Effector memory CD4-positive, alpha-beta T cell (primary cell): ENCODE results near the gene CELSR1.

Experiments
- DNase-seq, 3 donors: peaks; one replicate each; pipeline ENCODE4 v3.0.0-alpha.2; 2020
- H3K27ac ChIP-seq: 2 replicates; pipeline ENCODE4 v1.7.0; 2013; ENCODE audit warnings: mild to moderate bottlenecking, low read length, moderate library complexity; ENCODE audit not compliant: insufficient read depth, poor library complexity, severe bottlenecking
- H3K27me3 ChIP-seq: replicated peaks from 2 replicates; pipeline ENCODE4 v1.7.0; 2013; ENCODE audit warnings: mild to moderate bottlenecking, low read length; ENCODE audit not compliant: insufficient read depth, control insufficient read depth, poor library complexity, severe bottlenecking
- H3K36me3 ChIP-seq: 2 replicates; pipeline ENCODE4 v1.7.0; 2013; ENCODE audit warnings: mild to moderate bottlenecking, low read length, moderate library complexity; ENCODE audit not compliant: control insufficient read depth, insufficient read depth
- H3K4me1 ChIP-seq: 2 replicates; pipeline ENCODE4 v1.7.0; 2013; ENCODE audit warnings: low read length, mild to moderate bottlenecking; ENCODE audit not compliant: control insufficient read depth, insufficient read depth, poor library complexity, severe bottlenecking
- H3K4me3 ChIP-seq: 2 replicates; pipeline ENCODE4 v1.7.0; 2013; ENCODE audit warnings: low read length, low read depth, mild to moderate bottlenecking; ENCODE audit not compliant: insufficient read depth, poor library complexity, severe bottlenecking
- H3K9me3 ChIP-seq: 2 replicates; pipeline ENCODE4 v1.7.0; 2013; ENCODE audit warnings: mild to moderate bottlenecking, low read length, moderate library complexity; ENCODE audit not compliant: control insufficient read depth

Gene CELSR1

GRCh38 chr22:46430961-46431838 lies 106.2 kb downstream of the CELSR1 start:
- Histone ChIP-seq H3K9me3 (no peaks in the 10 kb centered on the region), H3K36me3 (no peaks in the 10 kb centered on the region), H3K27ac (no peak overlapping the region), H3K4me1 (peaks cover 8% of the 10 kb centered on the region), H3K27me3 (no peaks in the 10 kb centered on the region), H3K4me3 (no peak overlapping the region)
- no peak for DNase-seq

GRCh38 chr22:46429325-46429853 lies 108.0 kb downstream of the CELSR1 start:
- no peak for DNase-seq
- Histone ChIP-seq H3K4me3 (no peak overlapping the region), H3K27me3 (no peaks in the 10 kb centered on the region), H3K36me3 (no peaks in the 10 kb centered on the region), H3K4me1 (peaks cover 8% of the 10 kb centered on the region), H3K9me3 (no peaks in the 10 kb centered on the region), H3K27ac (no peak overlapping the region)

- Histone ChIP-seq H3K4me3 (no peak overlapping the region), H3K27me3 (no peaks in the 10 kb centered on the region), H3K9me3 (no peaks in the 10 kb centered on the region), H3K4me1 (peaks cover 8% of the 10 kb centered on the region), H3K27ac (no peak overlapping the region), H3K36me3 (no peaks in the 10 kb centered on the region)
- DNase-seq: no peak
These were observed 108.7 kb downstream of the CELSR1 start for GRCh38 chr22:46428602-46429324.

- no peaks in the 10 kb centered on the region for H3K36me3 ChIP-seq
- DNase-seq: no peak
- no peaks in the 10 kb centered on the region for H3K9me3 ChIP-seq
- no peaks in the 10 kb centered on the region for H3K27me3 ChIP-seq
- H3K4me3 ChIP-seq: no peak overlapping the region
- H3K27ac ChIP-seq: no peak overlapping the region
- peaks cover 8% of the 10 kb centered on the region for H3K4me1 ChIP-seq
These were observed 109.2 kb downstream of the CELSR1 start for GRCh38 chr22:46428171-46428570.

GRCh38 chr22:46425016-46425415 lies 112.4 kb downstream of the CELSR1 start:
- Histone ChIP-seq H3K4me3 (no peak overlapping the region), H3K9me3 (no peaks in the 10 kb centered on the region), H3K27ac (no peak overlapping the region), H3K27me3 (no peaks in the 10 kb centered on the region), H3K36me3 (no peaks in the 10 kb centered on the region), H3K4me1 (no peaks in the 10 kb centered on the region)
- no peak for DNase-seq

- H3K27me3 ChIP-seq: no peaks in the 10 kb centered on the region
- DNase-seq: no peak
These were observed 112.9 kb downstream of the CELSR1 start for GRCh38 chr22:46424496-46424895.

GRCh38 chr22:46422896-46423295 lies 114.5 kb downstream of the CELSR1 start:
- no peak overlapping the region for H3K27ac ChIP-seq
- no peaks in the 10 kb centered on the region for H3K9me3 ChIP-seq
- no peaks in the 10 kb centered on the region for H3K4me1 ChIP-seq
- no peaks in the 10 kb centered on the region for H3K36me3 ChIP-seq
- no peak for DNase-seq
- H3K4me3 ChIP-seq: no peak overlapping the region
- H3K27me3 ChIP-seq: no peaks in the 10 kb centered on the region

More at GRCh38 chr22:46424496-46424895, 112.9 kb downstream of the CELSR1 start:
- Histone ChIP-seq H3K36me3 (no peaks in the 10 kb centered on the region), H3K9me3 (no peaks in the 10 kb centered on the region), H3K4me3 (no peak overlapping the region), H3K27ac (no peak overlapping the region), H3K4me1 (no peaks in the 10 kb centered on the region)

- Histone ChIP-seq H3K27me3 (no peaks in the 10 kb centered on the region), H3K9me3 (no peaks in the 10 kb centered on the region), H3K4me3 (no peak overlapping the region), H3K4me1 (no peaks in the 10 kb centered on the region), H3K27ac (no peak overlapping the region), H3K36me3 (no peaks in the 10 kb centered on the region)
- peak in 2 of 3 donors; percentile 5 to 19 for DNase-seq
These were observed 116.2 kb downstream of the CELSR1 start for GRCh38 chr22:46421267-46421666.

GRCh38 chr22:46419754-46420571 lies 117.5 kb downstream of the CELSR1 start:
- H3K27ac ChIP-seq: no peak overlapping the region
- H3K27me3 ChIP-seq: no peaks in the 10 kb centered on the region
- no peak for DNase-seq
- no peaks in the 10 kb centered on the region for H3K4me1 ChIP-seq
- H3K9me3 ChIP-seq: no peaks in the 10 kb centered on the region
- no peaks in the 10 kb centered on the region for H3K36me3 ChIP-seq
- no peak overlapping the region for H3K4me3 ChIP-seq
